GM20431 (cell line): ENCODE measurements around the gene SIK1.
"Not testable (repeated sequence)": the region's sequence is repeated elsewhere in the genome, so short reads cannot be mapped to it uniquely, and the experiment has no call there.

Source experiments
- in situ Hi-C: fragments of 300-500 bp; cut with MseI, MboI; formaldehyde crosslinking; loops from one replicate; pipeline ENCODE4 v1.15.0; 2020; ENCODE audit warnings: low sequenced_read_pairs; ENCODE audit not compliant: unreplicated experiment

SIK1 gene

DNA sequence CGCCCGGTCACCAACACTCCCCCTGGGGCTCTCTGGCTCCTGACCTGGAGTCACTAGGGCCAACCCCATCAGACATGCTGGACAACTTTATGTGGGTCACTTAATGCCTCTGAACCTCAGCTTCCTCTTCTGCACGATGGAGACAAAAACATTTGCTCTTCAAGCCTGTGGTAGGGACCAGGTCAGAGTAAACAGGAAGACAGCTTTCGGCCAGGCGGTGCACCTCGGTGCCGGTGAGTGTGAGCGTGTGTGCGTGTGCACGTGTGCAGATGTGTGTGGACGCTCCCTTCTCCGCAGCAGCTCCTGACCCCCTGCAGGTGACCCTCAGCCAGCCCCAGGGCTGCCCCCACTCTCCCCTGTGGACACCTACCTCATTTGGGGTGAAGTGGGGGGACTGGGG is 28.4 kb downstream of the SIK1 start:
- in situ Hi-C loops = not testable (repeated sequence)

DNA sequence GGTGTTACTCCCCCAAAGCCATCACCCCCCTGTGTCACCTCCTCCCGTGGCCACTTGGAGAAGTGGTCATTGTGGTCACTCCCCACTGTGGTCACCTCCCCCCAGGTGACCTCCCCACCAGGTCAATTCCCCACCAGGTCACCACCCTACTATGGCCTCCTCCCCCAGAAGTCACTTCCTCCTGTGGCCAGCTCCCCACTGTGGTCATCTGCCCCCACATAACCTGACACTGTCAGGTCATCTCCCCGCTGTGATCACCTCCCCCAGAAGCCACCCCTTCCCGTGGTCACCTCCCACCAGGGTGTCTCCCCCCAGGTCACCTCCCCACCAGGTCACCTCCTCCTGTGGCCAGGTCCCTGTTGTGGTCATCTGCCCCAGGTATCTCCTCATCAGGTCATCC is 28.9 kb downstream of the SIK1 start:
- in situ Hi-C loops = not testable (repeated sequence)

DNA sequence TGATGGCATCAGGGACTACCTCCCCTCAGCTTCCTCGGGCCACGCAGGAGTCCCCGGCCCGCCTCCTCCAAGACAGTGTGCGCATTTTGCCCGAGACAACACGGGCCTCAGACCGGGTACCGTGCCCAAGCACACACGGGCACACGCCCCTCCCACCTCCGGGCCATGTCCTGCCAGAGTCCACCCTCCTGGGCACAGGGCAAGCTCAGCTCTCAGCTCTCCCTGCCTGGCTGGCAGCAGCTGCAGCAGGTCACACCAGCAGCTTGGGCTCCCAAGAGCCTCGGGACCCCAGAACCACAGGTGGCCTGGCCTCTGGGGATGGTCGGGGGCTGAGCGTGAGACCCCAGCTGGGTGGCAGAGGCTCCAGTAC is 29.5 kb downstream of the SIK1 start:
- in situ Hi-C loops = not testable (repeated sequence)

DNA sequence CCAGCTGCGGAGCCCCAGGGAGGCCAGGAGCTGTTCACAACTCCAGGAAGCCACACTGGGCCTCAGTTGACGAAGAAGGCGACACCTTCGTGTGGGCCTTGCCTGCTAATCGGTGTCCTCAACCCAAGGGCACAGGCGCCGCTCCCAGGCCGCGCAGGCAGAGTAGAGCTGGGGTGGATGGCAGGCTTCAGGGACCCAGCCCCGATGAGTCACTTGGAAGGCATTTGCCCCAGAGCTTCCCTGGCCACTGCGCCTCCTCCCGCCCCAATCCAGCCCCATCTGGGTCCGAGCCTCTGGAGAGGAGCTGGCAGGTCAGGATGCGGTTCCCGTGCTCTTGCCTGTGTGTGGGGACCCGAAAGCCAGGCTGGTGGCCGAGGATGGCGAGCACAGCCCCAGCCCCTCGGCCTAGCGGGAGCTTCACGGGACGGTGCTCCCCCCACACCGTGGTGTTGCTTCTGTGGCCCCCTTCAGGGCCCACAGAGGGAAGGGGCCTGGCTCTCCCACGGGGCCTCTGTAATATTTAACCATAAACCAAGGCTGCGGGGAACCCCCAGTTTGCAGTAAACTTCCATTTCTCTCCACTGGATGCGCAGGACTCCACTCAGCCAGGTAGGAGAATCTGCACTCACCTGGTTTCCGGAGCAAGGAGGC is 30.0 kb downstream of the SIK1 start:
- in situ Hi-C loops = not testable (repeated sequence)

DNA sequence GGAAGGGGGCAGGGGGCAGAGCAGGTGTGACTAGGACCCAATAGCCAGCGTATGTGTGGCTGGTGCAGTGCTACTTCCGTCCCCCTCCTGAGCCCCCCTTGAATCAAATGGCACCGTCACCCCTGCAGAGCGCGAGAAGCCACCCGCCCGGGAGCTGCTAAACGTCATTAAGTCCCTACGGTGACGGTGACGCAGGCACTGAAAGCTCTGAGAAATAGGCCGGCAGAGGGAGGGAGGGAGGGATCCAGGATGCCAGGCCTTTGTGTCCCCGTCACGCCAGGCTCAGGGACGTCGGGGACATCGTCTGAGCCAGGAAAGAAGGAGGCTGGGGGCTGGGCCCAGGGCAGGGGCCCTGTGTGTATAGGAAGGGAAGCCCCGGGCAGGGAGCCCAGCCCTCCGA is 43.6 kb downstream of the SIK1 start:
- in situ Hi-C loops = not testable (repeated sequence)

DNA sequence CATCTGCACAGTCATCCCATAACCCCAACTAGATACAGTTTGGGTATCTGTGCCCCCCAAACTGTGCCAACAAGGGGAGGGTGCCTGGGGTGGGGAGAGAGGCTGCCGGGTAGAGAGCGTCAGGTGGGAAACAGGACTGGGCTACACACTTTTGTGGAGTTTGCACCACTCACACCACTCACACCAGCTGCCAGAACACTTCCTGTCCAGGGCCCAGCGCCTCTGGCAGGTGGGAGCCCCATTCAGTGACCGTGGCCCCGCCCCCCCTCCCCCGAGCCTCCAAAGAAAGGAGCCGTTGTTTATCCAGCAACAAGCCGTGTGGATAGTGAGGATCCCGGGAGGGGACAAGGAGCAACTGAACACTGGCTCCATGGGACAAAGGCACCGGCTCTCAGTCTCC is 44.0 kb downstream of the SIK1 start:
- in situ Hi-C loops = not testable (repeated sequence)

DNA sequence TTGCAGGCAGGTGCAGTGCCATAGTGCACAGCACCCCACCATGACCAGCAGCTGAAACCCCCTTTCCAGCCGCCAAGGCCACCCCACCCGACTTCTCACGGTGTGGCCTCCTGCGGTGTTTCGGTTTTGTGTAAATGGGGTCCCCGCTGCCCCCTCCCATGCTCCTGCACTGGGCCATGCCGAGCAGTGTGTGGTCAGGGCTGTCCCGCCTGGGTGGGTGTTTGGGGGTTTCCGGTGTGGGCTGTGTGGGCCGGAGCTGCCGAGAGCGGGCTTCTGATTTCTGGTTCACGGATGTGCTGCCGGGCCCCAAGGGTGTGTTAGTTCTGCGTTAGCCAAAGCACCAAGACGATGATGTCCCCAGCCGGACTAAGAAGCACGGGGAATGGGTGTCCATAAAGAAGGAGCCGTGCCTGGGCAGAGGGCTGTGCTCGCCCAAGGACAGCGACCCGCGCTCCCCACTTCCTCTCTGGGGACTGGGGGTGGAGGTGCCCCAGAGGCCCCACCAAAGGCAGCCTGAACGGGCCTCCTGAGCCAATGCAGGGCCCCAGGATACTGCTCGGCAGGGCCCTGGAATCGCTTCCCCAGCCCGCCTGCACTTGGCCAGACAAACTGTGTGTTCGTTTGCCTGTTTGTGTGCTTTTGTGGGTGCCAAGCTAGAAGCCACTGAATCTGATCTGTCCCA is 45.9 kb downstream of the SIK1 start:
- in situ Hi-C loops = not testable (repeated sequence)

DNA sequence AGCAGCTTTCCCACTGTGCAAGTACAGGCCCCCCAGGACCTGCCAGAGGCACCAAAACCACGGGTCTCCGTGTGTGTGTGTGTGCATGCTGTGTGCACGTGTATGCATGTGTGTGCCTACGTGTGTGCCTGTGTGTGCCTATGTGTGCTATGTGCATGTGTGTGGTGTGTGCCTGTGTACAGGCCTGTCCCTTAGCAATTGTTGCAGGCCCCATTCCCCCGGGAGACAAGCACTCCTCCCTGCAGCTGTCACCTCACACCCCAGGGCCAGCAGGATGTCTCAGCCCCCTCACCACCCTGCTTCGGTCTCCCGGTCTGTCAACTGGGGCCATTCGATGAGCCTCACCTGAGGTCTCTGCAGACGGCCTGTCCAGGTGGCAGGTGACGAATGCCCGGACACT is 46.6 kb downstream of the SIK1 start:
- in situ Hi-C loops = not testable (repeated sequence)

DNA sequence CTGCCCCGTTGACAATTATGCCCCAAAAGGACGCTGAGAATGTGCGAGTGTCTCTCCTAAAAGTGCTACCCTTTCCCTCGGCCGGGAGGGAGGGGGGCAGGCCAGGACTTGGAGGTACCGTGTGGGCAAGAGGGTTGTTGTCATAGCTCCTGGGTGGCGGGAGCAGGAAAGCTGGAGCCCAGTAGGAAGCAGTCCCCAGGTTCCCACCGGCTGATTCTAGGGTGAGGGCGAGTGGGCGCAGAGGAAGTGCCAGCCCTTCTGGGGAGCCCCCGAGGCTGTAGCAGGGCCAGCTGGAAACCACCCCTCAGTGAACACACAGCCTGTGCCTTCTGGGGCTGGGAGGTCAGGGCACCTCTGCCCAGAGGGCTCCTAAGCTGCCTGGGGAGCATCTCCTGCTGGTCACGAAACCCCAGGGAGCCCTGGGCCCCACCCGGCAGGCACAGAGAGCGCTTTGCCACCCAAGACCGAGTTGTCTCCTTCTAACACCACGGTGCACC is 47.3 kb downstream of the SIK1 start:
- in situ Hi-C loops = not testable (repeated sequence)

DNA sequence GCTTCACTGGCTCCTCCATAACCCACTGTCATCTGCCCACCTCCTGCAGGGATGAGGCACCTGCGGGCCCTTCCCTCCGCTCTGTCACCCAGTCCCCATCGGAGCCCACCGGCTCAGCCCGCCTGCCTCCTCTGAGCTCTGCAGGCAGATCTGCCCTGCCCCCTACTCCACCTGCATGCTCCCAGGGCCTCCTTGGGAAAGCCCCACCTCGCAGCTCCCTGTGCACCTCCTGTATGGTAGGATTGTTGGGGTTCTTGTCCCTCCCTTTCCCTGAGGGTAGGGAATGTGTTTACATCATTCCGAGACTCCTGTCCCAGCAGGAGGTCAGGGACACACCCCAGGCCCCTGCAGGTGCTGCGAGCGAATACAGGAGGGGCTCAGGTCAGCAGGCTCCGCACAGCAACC is 50.5 kb downstream of the SIK1 start:
- in situ Hi-C loops = no loop called here

DNA sequence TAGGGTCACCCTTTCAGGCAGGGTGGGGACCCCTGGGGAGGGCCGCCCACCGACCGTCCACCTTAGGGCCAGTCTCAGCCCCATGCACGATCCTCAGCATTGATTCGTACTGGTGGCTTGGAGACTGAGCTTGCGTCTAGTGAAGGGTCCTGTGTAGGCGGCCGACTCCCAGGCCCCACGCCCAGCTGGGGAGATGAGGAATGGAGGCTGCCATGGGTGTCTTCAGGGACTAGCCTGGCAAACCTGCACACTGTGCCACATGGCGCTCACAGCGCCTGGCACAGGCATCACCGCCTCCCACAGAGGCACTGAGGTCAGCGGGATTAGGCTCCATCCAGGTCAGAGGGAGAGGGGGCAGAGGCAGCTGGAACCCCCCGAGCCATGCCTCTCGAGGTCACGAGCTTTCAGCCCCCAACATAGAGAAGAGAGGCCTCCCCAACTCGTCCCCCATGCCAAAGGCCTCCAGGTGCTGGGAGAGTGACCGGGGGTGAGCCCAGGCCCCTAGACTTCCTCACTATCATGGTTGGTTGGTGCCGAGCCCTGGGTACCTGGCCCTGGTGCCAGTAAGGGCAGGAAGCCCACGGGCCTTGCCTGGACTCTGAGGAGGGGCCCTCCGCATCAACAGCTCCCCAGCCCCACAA is 51.0 kb downstream of the SIK1 start:
- in situ Hi-C loops = no loop called here

DNA sequence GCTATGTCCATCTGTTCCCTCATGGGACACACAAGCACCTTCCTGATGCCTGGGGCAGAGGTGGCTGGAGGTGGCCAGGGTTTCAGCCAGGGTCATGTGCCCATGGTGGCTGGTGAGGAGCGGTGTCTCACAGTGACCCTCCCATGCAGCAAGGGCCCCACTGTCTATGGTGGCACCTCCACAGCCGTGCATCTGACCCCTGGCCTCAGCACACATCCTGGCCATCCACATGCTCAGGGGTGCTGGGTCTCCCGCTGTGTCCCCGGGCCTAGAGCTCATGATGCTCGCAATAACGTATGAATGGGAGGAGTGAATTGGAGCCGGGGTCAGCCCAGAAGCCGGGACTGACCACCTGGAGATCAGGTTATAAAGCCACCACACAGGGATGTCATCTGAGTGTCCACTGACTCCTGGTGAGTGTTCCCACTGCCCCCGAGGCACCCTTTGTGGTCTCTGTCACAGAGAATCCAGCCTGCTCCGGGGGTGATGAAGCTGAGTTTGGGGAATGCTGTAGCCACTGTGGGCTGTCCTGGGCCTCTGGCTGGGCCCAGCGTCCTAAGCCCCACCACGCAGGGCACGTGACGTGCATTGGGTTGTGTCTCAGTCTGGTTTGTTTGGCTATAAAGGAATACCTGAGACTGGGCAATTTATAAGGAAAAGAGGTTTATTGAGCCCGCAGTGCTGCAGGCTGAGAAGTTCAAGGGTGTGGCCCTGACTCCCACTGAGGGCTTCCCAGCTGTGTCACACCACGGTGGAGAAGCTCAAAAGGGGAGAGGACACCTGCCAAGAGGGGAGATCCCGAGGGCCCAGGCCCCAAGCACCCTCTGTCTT is 51.7 kb downstream of the SIK1 start:
- in situ Hi-C loops = no loop called here

DNA sequence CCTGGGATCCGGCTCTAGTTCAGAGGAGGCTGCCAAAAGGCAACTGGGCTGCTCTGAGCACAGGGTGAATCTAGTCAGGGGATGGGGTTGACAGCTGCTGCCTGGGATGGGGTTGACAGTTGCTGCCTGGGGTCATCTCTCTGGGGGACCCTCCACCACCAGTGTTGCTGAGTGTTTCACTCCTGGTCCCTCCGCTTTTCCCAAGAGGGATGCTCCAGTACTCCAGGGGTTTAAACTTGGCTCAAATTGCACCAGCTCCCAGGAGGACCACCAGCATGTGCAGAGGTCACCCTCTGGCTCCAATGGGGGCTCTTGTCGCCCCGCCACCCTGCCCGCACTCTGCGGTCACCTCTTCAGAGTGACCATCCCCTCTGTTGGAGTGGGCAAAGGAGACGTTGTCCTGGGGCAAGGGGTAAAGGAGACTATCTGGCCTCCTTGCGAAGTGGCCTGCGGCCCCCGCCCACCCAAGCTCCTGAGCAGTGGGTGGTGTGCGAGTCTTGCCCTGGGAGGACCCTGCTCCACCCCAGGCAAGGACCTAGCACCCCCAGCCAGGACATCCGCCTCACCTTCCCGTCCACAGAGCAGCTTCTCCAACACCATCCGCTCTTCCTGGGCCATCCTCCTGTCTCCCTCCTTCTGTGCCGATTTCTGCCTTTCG is 52.6 kb downstream of the SIK1 start:
- in situ Hi-C loops = no loop called here

DNA sequence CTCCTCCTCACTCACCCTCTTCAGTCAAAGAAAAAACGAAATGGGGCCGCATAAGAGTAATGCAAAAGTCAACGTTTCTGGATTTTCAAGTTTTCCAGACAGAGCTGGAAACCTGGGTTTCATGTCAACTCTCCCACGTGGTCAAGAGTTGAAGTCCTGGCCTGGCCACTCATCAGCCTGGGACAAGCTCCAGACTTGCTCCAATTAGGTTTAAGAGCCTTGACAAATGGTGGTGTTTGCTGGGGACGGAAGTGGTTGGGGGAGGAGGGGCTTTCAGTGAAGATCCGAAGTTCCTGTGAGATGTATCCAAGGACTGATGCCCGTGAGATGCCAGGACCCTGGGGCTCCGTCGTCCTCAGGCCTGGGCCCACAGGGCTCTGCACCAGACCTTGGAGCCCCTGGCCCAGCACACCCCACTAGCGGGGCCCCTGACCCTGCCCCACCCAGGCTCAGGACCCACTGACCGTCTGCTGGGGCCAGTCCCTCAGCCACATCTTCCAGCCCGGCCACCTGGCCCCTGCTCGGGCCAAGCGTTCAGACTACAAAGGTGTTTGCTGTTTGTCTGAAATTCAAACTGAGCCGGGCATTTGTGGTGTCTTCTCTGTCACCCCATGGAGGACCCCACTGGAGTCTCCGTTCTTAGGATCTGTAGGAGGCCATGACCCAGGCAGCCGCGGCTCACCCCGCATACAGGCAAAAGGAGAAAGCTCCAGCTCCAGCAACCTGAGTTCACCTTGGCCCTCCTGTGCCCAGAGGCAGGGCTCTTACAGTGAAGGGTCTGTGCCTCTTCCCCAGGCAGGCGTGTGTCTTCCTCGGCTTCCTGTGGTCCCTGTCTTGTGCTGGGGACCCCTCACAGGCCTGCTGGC is 53.3 kb downstream of the SIK1 start:
- in situ Hi-C loops = no loop called here

DNA sequence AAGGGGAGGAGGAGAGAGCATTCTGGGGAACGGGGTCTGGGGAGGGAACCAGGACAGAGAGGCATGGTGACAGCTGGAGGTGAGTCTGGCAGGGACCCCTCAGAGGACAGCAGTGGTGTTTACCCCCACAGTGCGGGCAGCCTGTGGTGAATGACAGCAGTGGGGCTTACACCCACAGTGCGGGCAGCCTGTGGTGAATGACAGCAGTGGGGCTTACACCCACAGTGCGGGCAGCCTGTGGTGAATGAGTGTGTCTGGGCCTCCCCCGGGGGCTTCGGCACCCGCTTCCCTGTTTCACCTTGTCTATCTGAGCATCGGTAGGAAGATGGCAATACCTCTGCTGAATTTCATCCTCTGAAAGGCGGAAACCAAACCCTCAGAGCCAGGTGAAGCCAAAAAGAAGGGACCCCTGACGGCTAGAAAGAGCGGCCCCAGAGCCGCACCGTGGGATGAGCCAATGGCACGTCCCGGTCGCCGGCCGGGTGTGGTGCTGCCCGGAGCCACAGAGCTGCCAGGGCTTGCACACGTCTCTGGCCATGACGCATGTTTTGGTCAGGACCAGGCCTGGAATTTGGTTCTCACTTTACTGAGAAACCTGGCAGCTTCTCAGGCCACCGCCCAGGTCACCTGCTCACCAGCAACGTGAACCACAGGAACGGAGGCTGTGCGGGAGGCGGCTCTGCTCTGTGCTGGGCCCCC is 54.1 kb downstream of the SIK1 start:
- in situ Hi-C loops = no loop called here

DNA sequence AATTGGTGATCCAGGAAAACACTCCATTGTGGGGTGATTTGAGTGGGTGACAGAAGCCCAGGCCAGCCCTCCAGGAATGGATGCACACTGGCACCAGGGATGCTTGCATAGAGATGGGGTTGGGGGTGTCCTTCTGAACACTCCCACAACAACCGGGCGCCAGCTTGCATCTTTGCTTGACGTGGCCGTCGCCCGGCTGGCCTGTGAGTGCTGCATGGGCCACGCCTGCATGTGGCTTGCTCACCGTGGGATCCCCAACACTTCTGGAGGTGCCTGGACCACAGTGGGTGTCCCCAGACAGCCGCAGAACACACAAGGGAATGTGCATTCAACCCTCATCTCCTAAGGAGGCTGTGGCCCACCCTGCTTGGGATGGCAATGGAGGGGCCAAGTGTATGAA is 55.1 kb downstream of the SIK1 start:
- in situ Hi-C loops = no loop called here

DNA sequence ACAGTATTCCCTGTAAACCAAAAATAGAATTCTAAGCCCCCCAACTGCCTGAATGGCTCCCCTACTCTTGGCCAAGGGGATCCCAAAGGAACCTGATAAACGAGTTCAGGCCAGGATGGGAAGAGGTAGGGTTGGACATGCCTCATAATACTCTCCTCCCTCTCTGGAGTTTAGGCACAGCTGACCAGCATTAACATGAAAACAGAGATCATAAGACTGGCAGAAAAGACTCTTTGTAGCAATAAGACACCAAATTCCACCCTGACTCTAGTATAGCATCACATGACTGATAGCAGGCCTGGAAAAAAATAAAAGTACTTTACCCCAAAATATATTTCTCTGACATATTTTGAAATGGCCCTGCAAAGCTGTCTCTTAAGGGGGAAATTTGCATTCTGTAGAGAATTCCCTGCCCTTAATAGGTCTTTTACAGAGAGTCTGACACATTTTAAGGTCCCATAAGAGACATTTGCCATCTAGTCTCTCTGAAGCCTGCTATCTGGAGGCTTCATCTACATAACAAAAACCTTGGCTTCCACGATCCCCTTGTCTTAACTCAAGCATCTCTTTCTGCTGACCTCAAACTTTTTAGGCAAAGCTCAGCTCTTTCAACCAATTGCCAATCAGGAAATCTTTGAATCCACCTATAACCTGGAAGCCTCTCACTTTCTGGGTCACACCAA is 55.9 kb downstream of the SIK1 start:
- in situ Hi-C loops = no loop called here

DNA sequence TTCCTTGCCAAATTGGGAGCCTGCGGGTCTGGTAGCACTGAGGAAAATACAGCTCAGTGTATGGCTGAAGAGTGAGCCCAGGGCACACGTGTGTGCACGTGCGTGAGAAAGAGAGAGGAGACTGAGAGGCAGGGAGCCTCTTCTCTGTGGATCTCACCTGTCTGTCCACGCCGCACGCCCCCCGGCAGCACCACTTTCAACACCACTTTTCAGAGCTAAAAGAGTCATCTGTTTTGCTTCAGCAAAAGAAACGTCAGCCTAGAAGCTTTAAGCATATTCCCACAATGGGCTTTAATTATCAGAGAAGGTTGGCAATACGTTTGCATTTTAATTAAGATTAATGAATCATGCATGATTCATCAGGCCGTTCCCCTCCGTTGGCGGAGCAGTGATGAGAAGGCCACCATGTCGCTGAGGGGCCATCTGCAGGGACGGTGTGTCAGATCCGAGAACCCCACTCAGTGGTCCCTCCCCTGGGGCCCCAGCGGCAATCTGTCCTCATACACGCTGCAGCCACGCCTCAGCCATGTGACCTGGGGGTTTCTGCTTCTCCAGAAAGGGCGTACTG is 56.8 kb downstream of the SIK1 start:
- in situ Hi-C loops = no loop called here
